Erythroblast (primary cell): ENCODE results near the gene ADGRD1.

Source experiments
- DNase-seq, 2 experiments: peaks; one replicate each; lab custom pipeline; 2025; lab: John Stamatoyannopoulos, UW
- GATA1 ChIP-seq: IDR thresholded peaks from 2 replicates; pipeline ENCODE4 v1.6.1; 2011; ENCODE audit warnings: low read depth, mild to moderate bottlenecking, control low read depth, low read length, moderate library complexity
- POLR2A ChIP-seq: IDR thresholded peaks from 2 replicates; pipeline ENCODE4 v1.6.1; 2011; ENCODE audit warnings: mild to moderate bottlenecking, low read length

ADGRD1 gene

GRCh38 chr12:131050463-131051154 is 96.9 kb downstream of the ADGRD1 start:
- no peak for DNase-seq
- TF ChIP-seq POLR2A, result no peak
- TF ChIP-seq GATA1, result no peak

GRCh38 chr12:131051155-131051473 is 97.4 kb downstream of the ADGRD1 start:
- TF ChIP-seq GATA1 (no peak), POLR2A (no peak)
- DNase-seq, result no peak

- TF ChIP-seq GATA1 (no peak), POLR2A (no peak)
- no peak for DNase-seq
These were observed 98.5 kb downstream of the ADGRD1 start for GRCh38 chr12:131052063-131052781.

- DNase-seq, result no peak
- TF ChIP-seq GATA1 (no peak), POLR2A (no peak)
These were observed 99.2 kb downstream of the ADGRD1 start for GRCh38 chr12:131052929-131053328.

GRCh38 chr12:131053567-131053966 is 99.9 kb downstream of the ADGRD1 start:
- DNase-seq, result no peak
- no peak for TF ChIP-seq POLR2A
- TF ChIP-seq GATA1, result no peak

GRCh38 chr12:131054345-131055092 is 100.8 kb downstream of the ADGRD1 start:
- DNase-seq, result no peak
- no peak for TF ChIP-seq GATA1
- no peak for TF ChIP-seq POLR2A

- no peak for TF ChIP-seq GATA1
- no peak for TF ChIP-seq POLR2A
- no peak for DNase-seq
These were observed 101.4 kb downstream of the ADGRD1 start for GRCh38 chr12:131055093-131055465.

- DNase-seq, result no peak
- no peak for TF ChIP-seq GATA1
- TF ChIP-seq POLR2A, result no peak
These were observed 102.0 kb downstream of the ADGRD1 start for GRCh38 chr12:131055596-131056233.

GRCh38 chr12:131056626-131057025 is 102.9 kb downstream of the ADGRD1 start:
- TF ChIP-seq GATA1 (no peak), POLR2A (no peak)
- no peak for DNase-seq

GRCh38 chr12:131057211-131057721 is 103.6 kb downstream of the ADGRD1 start:
- TF ChIP-seq POLR2A (no peak), GATA1 (no peak)
- DNase-seq, result no peak

- no peak for DNase-seq
- no peak for TF ChIP-seq GATA1
These were observed 104.2 kb downstream of the ADGRD1 start for GRCh38 chr12:131057722-131058515.

GRCh38 chr12:131058700-131059099 is 105.0 kb downstream of the ADGRD1 start:
- DNase-seq, result no peak
- no peak for TF ChIP-seq GATA1
- TF ChIP-seq POLR2A, result no peak
